Skeletal muscle tissue (tissue), 4 donors: ENCODE results near the gene C2orf92. TPM values are rescaled to one million over a fixed set of nuclear protein-coding genes. Genes with fewer than 3 reads are reported as not detected.

Source experiments
- H3K27ac ChIP-seq: one replicate; pipeline ENCODE4 v1.7.0; 2013; ENCODE audit warnings: mild to moderate bottlenecking, low read depth, low read length, inconsistent platforms
- H3K27me3 ChIP-seq, 3 donors: one replicate each; pipeline ENCODE4 v1.7.0; 2013; ENCODE audit warnings: low read length in 3 of 3; ENCODE audit not compliant: control insufficient read depth in 3 of 3, insufficient read depth in 3 of 3
- H3K36me3 ChIP-seq, 3 donors: one replicate each; pipeline ENCODE4 v1.7.0; 2013; ENCODE audit warnings: low read length in 3 of 3; ENCODE audit not compliant: control insufficient read depth in 3 of 3, insufficient read depth in 3 of 3
- H3K4me1 ChIP-seq, 3 donors: one replicate each; pipeline ENCODE4 v1.7.0; 2013; ENCODE audit warnings: low read length in 3 of 3, mild to moderate bottlenecking in 3 of 3; ENCODE audit not compliant: control insufficient read depth in 3 of 3, insufficient read depth in 3 of 3
- H3K4me3 ChIP-seq, 3 donors: one replicate each; pipeline ENCODE4 v1.7.0; 2013; ENCODE audit warnings: low read length in 3 of 3
- H3K9ac ChIP-seq, 3 donors: one replicate each; pipeline ENCODE4 v1.7.0; 2013; ENCODE audit warnings: low read length in 3 of 3, mild to moderate bottlenecking in 3 of 3, moderate library complexity in 2 of 3, low read depth in 1 of 3
- H3K9me3 ChIP-seq, 3 donors: one replicate each; pipeline ENCODE4 v1.7.0; 2013; ENCODE audit warnings: low read length in 3 of 3; ENCODE audit not compliant: control insufficient read depth in 3 of 3
- total RNA-seq: library from RNA; depleted of rRNA; stranded (reverse); fragments of >200 nt; gene quantifications from one replicate; pipeline ENCODE4 v1.2.3, GENCODE V29; 2014
- donor health status: Osteomylitis.

Gene C2orf92
- total RNA-seq, 1 donor from 2014 or later, result 4.7 TPM

DNA sequence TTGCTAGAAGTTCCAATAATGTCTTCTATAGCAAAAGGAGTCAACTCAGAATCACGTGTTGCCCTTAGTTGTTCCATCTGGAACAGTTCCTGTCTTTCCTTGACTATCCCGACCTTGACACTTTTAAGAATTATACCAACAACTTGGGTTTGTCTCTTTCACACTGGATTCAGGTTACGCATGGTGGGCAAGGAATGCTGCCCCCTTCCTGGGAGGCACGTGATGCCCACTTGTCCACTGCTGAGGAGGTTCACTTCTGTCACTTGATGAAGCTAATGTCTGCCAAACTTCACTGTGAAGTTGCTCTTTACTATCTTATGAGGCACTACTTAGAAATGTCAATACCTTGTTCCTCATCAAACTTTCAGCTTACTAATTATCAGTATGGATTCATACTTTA, 18.4 kb upstream of the C2orf92 start:
- Histone ChIP-seq H3K9ac (no peak overlapping the region), H3K27me3 (no peaks in the 10 kb centered on the region), H3K4me1 (peaks cover 6 to 14% (median 10%) of the 10 kb centered on the region in 3 donors), H3K27ac (no peak overlapping the region), H3K4me3 (no peak overlapping the region), H3K9me3 (peaks cover 0 to 5% (median 0%) of the 10 kb centered on the region in 3 donors), H3K36me3 (peaks cover 39 to 50% (median 50%) of the 10 kb centered on the region in 3 donors)

- Histone ChIP-seq H3K9ac (no peak overlapping the region), H3K27ac (no peak overlapping the region), H3K4me1 (no peaks in the 10 kb centered on the region), H3K9me3 (peaks cover 0 to 5% (median 0%) of the 10 kb centered on the region in 3 donors), H3K36me3 (peaks cover 47 to 58% (median 57%) of the 10 kb centered on the region in 3 donors), H3K27me3 (no peaks in the 10 kb centered on the region), H3K4me3 (no peak overlapping the region)
These were observed 16.0 kb upstream of the C2orf92 start for GRCh38 chr2:97653473-97653872.

GRCh38 chr2:97653874-97654273, 15.6 kb upstream of the C2orf92 start:
- no peak overlapping the region for H3K9ac ChIP-seq
- H3K36me3 ChIP-seq, result peaks cover 47 to 60% (median 60%) of the 10 kb centered on the region in 3 donors
- peaks cover 0 to 5% (median 0%) of the 10 kb centered on the region in 3 donors for H3K9me3 ChIP-seq
- no peaks in the 10 kb centered on the region for H3K4me1 ChIP-seq
- H3K27ac ChIP-seq, result no peak overlapping the region
- H3K27me3 ChIP-seq, result no peaks in the 10 kb centered on the region
- H3K4me3 ChIP-seq, result no peak overlapping the region

DNA sequence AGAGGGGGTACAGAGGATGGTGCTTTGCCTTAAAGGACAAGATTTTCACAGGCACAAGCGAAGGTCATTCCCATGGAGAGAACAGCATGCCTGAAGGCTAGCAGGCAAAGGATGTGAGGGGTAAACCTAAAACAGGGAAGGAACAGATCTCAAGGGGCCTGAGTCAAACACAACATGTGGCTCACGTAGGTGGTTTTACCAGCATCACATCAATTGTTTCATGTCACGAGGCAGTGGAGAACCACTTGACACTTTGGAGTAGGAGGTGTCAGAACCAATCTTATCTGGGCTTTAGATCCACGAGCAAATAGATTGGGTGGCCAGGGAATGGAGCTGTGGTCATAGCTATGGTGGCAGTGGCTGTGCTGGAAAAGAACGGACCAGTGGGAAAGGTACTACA, 15.2 kb upstream of the C2orf92 start:
- peaks cover 46 to 60% (median 60%) of the 10 kb centered on the region in 3 donors for H3K36me3 ChIP-seq
- H3K4me3 ChIP-seq, result no peak overlapping the region
- H3K4me1 ChIP-seq, result no peaks in the 10 kb centered on the region
- H3K9me3 ChIP-seq, result peaks cover 0 to 5% (median 0%) of the 10 kb centered on the region in 3 donors
- no peaks in the 10 kb centered on the region for H3K27me3 ChIP-seq
- H3K27ac ChIP-seq, result no peak overlapping the region
- H3K9ac ChIP-seq, result no peak overlapping the region

DNA sequence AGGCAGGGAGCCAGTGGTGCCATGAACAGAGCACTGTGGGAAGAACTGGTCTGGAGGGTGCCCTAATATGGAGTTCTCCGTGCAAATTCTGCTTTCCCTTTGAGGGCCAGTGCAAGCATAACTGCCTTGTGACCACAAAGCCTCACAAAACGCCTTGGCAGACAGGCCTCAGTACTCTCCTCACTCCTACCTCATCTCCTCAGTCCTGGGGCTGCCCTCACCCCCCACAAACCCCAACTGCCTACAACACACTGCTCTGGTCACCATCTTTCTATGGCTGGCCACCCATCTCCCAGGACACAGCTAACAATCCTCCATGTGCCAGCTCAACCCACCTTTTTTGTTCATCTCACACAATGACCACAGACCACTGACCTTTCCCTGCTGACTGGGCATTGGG, 14.7 kb upstream of the C2orf92 start:
- Histone ChIP-seq H3K27ac (no peak overlapping the region), H3K9ac (no peak overlapping the region), H3K27me3 (no peaks in the 10 kb centered on the region), H3K9me3 (peaks cover 0 to 5% (median 0%) of the 10 kb centered on the region in 3 donors), H3K36me3 (peaks cover 49 to 57% (median 56%) of the 10 kb centered on the region in 3 donors), H3K4me1 (no peaks in the 10 kb centered on the region), H3K4me3 (no peak overlapping the region)

GRCh38 chr2:97656129-97656755, 13.3 kb upstream of the C2orf92 start:
- no peak overlapping the region for H3K9ac ChIP-seq

DNA sequence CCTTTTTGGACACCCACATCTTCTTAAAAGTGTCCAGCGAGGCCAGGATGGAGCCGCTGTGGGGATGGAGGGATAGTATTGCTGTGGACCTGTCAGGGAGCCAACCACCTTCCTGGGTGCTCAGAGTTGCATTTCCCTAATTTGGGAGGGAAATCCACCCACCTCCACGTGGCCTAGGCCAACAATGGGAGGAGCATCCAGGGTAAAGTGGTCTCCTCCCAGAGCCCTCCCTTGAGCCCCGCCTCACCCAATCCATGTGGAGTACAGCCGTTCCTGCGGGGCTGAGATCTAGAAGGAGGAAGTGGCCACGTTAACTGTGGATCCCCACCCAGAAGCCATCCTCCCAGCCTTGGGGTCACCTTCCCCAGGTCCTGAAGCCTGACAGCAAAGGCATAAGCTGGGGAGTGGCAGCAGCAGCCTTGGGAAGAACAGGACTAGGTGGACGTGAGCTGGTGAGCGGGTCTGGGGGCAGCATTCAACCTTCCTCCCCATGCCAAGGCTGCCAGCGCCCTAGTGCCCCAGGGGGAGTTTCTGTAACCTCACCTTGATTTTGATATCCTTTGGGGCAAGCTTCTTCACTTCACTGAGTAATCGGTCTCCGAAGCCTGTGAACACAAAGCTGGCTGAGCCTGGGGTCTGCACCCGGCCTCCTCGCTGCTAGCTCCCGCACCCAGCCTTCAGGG, 12.5 kb upstream of the C2orf92 start:
- peaks cover 51 to 60% (median 54%) of the 10 kb centered on the region in 3 donors for H3K36me3 ChIP-seq
- no peak overlapping the region for H3K4me3 ChIP-seq
- H3K9ac ChIP-seq, result no peak overlapping the region
- no peak overlapping the region for H3K27ac ChIP-seq
- peaks cover 10 to 21% (median 16%) of the 10 kb centered on the region in 3 donors for H3K4me1 ChIP-seq
- no peaks in the 10 kb centered on the region for H3K27me3 ChIP-seq
- H3K9me3 ChIP-seq, result peaks cover 0 to 5% (median 0%) of the 10 kb centered on the region in 3 donors

More at GRCh38 chr2:97656129-97656755, 13.3 kb upstream of the C2orf92 start:
- no peaks in the 10 kb centered on the region for H3K27me3 ChIP-seq
- no peak overlapping the region for H3K27ac ChIP-seq
- no peak overlapping the region for H3K4me3 ChIP-seq
- peaks cover 51 to 60% (median 54%) of the 10 kb centered on the region in 3 donors for H3K36me3 ChIP-seq
- peaks cover 0 to 5% (median 0%) of the 10 kb centered on the region in 3 donors for H3K9me3 ChIP-seq
- H3K4me1 ChIP-seq, result peaks cover 2 to 13% (median 9%) of the 10 kb centered on the region in 3 donors

DNA sequence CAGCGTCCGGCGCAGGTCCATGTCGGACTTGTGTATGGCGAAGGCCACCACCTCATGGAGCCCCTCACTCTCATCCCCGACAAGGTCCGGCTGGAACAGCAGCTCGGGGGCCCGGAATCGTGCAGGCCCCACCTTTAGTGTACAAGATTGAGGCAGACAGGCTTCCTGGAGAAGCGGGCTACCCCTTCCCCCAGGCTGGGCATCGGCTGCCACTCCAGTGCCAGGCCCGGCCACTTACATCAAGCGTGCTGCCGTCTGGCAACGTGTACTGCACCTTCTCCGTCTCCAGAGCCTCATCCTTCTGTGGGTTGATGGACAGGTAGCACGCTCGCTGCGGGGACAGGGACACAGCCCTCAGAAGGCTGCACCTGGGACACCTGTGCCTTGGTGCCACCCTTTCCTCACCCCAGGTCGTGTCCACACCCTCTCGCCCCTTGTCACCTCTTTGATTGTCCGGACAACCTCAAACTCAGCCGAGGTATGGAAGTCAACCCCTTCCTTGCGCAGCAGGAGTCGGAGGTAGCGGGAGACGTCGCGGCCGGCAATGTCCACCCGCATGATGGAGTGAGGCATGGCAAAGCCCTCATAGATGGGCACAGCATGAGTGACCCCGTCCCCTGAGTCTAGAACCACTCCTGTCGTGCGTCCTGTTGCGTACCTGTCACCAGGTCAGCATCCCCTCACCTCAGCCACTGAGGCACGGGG, 11.4 kb upstream of the C2orf92 start:
- H3K4me1 ChIP-seq, result peaks cover 21 to 32% (median 27%) of the 10 kb centered on the region in 3 donors
- no peaks in the 10 kb centered on the region for H3K27me3 ChIP-seq
- no peak overlapping the region for H3K4me3 ChIP-seq
- H3K36me3 ChIP-seq, result peaks cover 51 to 60% (median 54%) of the 10 kb centered on the region in 3 donors
- no peak overlapping the region for H3K27ac ChIP-seq
- H3K9me3 ChIP-seq, result peaks cover 0 to 5% (median 0%) of the 10 kb centered on the region in 3 donors
- H3K9ac ChIP-seq, result no peak overlapping the region

DNA sequence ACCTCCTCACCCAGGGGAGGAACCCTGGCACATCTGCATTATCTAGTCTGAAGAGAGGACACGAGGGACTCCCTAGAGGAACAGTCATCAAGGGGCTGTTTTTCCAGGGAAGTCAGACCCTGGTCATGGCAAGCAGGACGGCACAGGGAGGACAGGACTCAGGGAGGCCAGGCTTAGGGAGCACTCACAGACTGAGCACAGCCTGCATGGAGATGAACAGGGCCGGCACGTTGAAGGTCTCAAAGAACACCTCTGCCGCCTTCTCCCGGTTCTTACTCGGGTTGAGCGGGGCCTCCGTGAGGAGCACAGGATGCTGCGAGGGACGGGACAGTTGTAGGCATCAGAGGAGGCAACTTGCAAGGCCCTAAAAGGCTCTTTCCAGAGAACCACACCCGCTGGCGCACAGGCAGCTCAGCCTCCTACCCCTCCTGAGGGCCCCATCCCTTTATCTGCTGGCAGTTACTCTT, 10.8 kb upstream of the C2orf92 start:
- no peak overlapping the region for H3K4me3 ChIP-seq
- no peak overlapping the region for H3K27ac ChIP-seq
- H3K9ac ChIP-seq, result no peak overlapping the region
- peaks cover 0 to 5% (median 0%) of the 10 kb centered on the region in 3 donors for H3K9me3 ChIP-seq
- no peaks in the 10 kb centered on the region for H3K27me3 ChIP-seq
- peaks cover 22 to 33% (median 28%) of the 10 kb centered on the region in 3 donors for H3K4me1 ChIP-seq
- H3K36me3 ChIP-seq, result peaks cover 51 to 60% (median 54%) of the 10 kb centered on the region in 3 donors
